Measurements from ENCODE around the gene SIPA1L3. TPM values are rescaled to one million over a fixed set of nuclear protein-coding genes. Genes with fewer than 3 reads are reported as not detected.

Gene SIPA1L3
- total and polyA plus RNA-seq, 8 donors, result 19.7 to 44.8 (median 25.8) TPM

DNA sequence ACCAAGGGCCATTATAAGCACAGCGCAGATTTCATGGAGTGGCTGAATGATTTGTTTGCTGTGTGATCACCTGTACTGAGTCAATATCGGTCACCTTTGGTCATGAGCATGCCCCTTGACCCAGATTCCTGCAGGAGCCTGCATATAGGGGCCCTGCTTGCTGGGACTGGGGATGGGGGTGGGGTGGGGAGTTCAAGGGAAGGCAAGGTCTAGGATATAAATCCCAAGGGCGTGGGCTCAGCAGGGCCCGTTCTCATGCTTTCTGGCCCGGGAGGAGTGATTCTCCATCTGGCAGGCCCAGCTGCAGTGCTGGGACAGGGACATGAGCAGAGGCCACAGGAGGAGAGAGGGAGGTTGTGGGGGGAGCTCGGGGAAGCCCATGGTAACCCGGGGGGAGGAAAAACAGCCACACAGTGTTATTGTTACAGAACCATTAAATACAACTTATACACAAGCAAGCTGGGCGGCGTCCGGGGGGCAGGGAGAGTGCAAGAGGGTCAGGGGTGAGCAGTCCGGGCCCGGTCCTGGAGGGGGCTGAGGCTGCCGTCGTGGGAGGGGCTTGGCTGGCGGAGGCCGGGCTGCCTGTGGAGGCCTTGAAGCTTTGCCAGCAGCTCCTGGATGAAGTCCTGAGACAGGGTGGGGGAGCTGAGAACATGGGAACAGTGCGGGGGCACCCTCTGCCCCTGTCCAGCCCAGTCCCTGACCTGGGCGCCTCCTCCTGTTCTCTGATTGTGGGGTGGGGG is 344.0 kb downstream of the SIPA1L3 start:
- no peaks in the 10 kb centered on the region for H3K27me3 ChIP-seq
- H3K4me1 ChIP-seq, result peaks cover 0 to 15% (median 5%) of the 10 kb centered on the region in 3 donors
- no peaks in the 10 kb centered on the region for H3K9me3 ChIP-seq
- no peak overlapping the region for H3K4me3 ChIP-seq
- FAIRE-seq, result no peak
- intact Hi-C loops (cut with DNase I), result no loop called here
- WGBS, 2 donors, result 19 to 22% methylated on average over 18 of the region's 18 CpGs
- DNase-seq, result peak; percentile 62 to 88 (median 74)
- TF ChIP-seq, protein P1, sequence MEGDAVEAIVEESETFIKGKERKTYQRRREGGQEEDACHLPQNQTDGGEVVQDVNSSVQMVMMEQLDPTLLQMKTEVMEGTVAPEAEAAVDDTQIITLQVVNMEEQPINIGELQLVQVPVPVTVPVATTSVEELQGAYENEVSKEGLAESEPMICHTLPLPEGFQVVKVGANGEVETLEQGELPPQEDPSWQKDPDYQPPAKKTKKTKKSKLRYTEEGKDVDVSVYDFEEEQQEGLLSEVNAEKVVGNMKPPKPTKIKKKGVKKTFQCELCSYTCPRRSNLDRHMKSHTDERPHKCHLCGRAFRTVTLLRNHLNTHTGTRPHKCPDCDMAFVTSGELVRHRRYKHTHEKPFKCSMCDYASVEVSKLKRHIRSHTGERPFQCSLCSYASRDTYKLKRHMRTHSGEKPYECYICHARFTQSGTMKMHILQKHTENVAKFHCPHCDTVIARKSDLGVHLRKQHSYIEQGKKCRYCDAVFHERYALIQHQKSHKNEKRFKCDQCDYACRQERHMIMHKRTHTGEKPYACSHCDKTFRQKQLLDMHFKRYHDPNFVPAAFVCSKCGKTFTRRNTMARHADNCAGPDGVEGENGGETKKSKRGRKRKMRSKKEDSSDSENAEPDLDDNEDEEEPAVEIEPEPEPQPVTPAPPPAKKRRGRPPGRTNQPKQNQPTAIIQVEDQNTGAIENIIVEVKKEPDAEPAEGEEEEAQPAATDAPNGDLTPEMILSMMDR (IDR thresholded peaks at IDR 0.05), result no peak
- ATAC-seq, result peak; percentile 55 to 76 (median 73)
- peak overlapping the region in 3 of 4 donors; percentile 28 to 51 (median 33) for H3K27ac ChIP-seq
- no peaks in the 10 kb centered on the region for H3K36me3 ChIP-seq

DNA sequence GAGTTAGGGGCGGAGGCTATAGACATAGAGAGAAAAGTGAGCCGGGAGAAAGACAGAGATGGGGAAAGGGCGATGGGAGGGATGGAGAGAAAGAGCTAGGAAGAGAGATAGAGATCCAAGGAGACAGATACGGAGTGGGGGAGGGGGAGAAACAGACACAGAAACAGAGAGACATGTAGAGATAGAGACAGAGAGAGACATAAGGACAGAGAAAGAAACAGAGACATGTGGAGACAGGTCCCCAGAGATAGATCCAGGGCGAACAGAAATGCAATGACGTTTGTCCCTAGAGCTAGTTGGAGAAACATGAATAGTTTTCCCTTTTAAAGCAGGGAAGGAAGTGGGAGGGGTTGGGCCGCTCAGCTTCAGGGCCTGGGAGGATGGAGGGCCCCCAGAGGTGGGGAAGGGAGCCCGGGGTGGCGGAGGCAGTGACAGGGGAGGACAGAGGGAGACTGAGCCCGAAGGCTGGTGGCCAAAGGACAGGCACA is 344.6 kb downstream of the SIPA1L3 start:
- Histone ChIP-seq H3K9me3 (no peaks in the 10 kb centered on the region), H3K4me3 (no peak overlapping the region), H3K27ac (peak overlapping the region in 2 of 4 donors; percentile 33 to 51), H3K4me1 (peaks cover 0 to 15% (median 5%) of the 10 kb centered on the region in 3 donors), H3K27me3 (no peaks in the 10 kb centered on the region), H3K36me3 (no peaks in the 10 kb centered on the region)
- no peak for DNase-seq
- peak in 2 of 4 donors; percentile 0 to 2 for ATAC-seq
- WGBS, 2 donors, result 36 to 41% methylated on average over 10 of the region's 10 CpGs
- intact Hi-C loops (cut with DNase I), result no loop called here
- TF ChIP-seq, protein P1 (IDR thresholded peaks at IDR 0.05), result no peak
- FAIRE-seq, result no peak

GRCh38 chr19:38252385-38252784 is 345.4 kb downstream of the SIPA1L3 start:
- peaks cover 0 to 15% (median 5%) of the 10 kb centered on the region in 3 donors for H3K4me1 ChIP-seq
- 84 to 93% methylated on average over 5 of the region's 5 CpGs for WGBS, 2 donors
- no peaks in the 10 kb centered on the region for H3K9me3 ChIP-seq
- H3K27me3 ChIP-seq, result no peaks in the 10 kb centered on the region
- no peak for DNase-seq
- ATAC-seq, result no peak
- no peak overlapping the region for H3K4me3 ChIP-seq
- H3K27ac ChIP-seq, result no peak overlapping the region
- H3K36me3 ChIP-seq, result no peaks in the 10 kb centered on the region
- TF ChIP-seq, protein P1 (IDR thresholded peaks at IDR 0.05), result no peak
- FAIRE-seq, result no peak
- intact Hi-C loops (cut with DNase I), result no loop called here

GRCh38 chr19:38252941-38253691 is 346.1 kb downstream of the SIPA1L3 start:
- H3K36me3 ChIP-seq, result no peaks in the 10 kb centered on the region
- ATAC-seq, result no peak
- intact Hi-C loops (cut with DNase I), result no loop called here

More at GRCh38 chr19:38252941-38253691, 346.1 kb downstream of the SIPA1L3 start:
- TF ChIP-seq, protein P1 (IDR thresholded peaks at IDR 0.05), result no peak
- no peak overlapping the region for H3K4me3 ChIP-seq
- no peaks in the 10 kb centered on the region for H3K27me3 ChIP-seq
- H3K9me3 ChIP-seq, result no peaks in the 10 kb centered on the region
- FAIRE-seq (no peak), DNase-seq (peak in 1 of 6 donors; percentile 72)
- 71% methylated on average over 21 of the region's 21 CpGs for WGBS, 2 donors
- no peak overlapping the region for H3K27ac ChIP-seq
- peaks cover 0 to 15% (median 5%) of the 10 kb centered on the region in 3 donors for H3K4me1 ChIP-seq

All from pancreas (tissue), 10 donors.